GM12878 (cell line): Measurements from ENCODE around the gene SERPINE1. TPM values are rescaled to one million over a fixed set of nuclear protein-coding genes. Genes with fewer than 3 reads are reported as not detected.

ENCODE experiments used
- ATAC-seq: fragments of 200-7000 bp; cut with Tn5 transposase; 3 replicates; pipeline ENCODE4 v1.9.1; 2020; ENCODE audit warnings: mild to moderate bottlenecking, moderate library complexity
- BruUV-seq: library from RNA; stranded (reverse); fragments of 400-500 nt; replicated peaks from 2 replicates; lab custom pipeline; 2021; lab: Mats Ljungman, UMichigan
- CTCF ChIA-PET: fragments of 300-600 bp; sonication (Branson Sonifier 250); formaldehyde crosslinking; extraction: SDS; loops from one replicate; lab custom pipeline; 2021; ENCODE audit warnings: inconsistent platforms; lab: Yijun Ruan, JAX
- POLR2A ChIA-PET: fragments of 350-600 bp; formaldehyde crosslinking; extraction: SDS; loops from one replicate; lab custom pipeline; 2021; ENCODE audit warnings: inconsistent platforms; lab: Charles Lee
- RAD21 ChIA-PET: fragments of 300-600 bp; sonication (Branson Sonifier 250); formaldehyde crosslinking; loops from one replicate; lab custom pipeline; 2023; ENCODE audit warnings: antibody characterized with exemption; ENCODE audit not compliant: unreplicated experiment; lab: Charles Lee
- SMC1A ChIA-PET: fragments of 300-600 bp; sonication (Branson Sonifier 250); formaldehyde crosslinking; loops from one replicate; lab custom pipeline; 2023; ENCODE audit not compliant: unreplicated experiment, uncharacterized antibody; lab: Charles Lee
- DNase-seq: peaks from one replicate; pipeline ENCODE4 v3.0.0-alpha.2; 2011; ENCODE audit warnings: low read depth, low spot score
- FAIRE-seq: peaks from 3 replicates; lab custom pipeline; 2011; peaks lifted over from hg19 to GRCh38; lab: Jason Lieb, UNC
- H2AFZ ChIP-seq: 2 replicates; pipeline ENCODE4 v1.6.0; 2011; ENCODE audit warnings: low read depth, low read length, control low read depth; ENCODE audit not compliant: control insufficient read depth
- H3K27ac ChIP-seq: 2 replicates; pipeline ENCODE4 v1.5.1; 2011; ENCODE audit warnings: control low read depth; ENCODE audit not compliant: control insufficient read depth, insufficient read depth
- H3K27me3 ChIP-seq, 2 experiments: replicated peaks in 1 of 2; 2 replicates each; pipeline versions ENCODE4 v1.6.0 to v1.6.1; 2011; ENCODE audit warnings: low read length in 1 of 2; ENCODE audit not compliant: control insufficient read depth in 2 of 2, insufficient read depth in 2 of 2
- H3K36me3 ChIP-seq, 2 experiments: 2 replicates each; pipeline ENCODE4 v1.5.1; 2011; ENCODE audit warnings: low read length in 1 of 2; ENCODE audit not compliant: control insufficient read depth in 2 of 2, insufficient read depth in 2 of 2
- H3K4me1 ChIP-seq: 2 replicates; pipeline ENCODE4 v1.6.1; 2011; ENCODE audit warnings: mild to moderate bottlenecking, low read length, moderate library complexity, mixed read lengths; ENCODE audit not compliant: control insufficient read depth, insufficient read depth
- H3K4me2 ChIP-seq: 2 replicates; pipeline ENCODE4 v1.6.0; 2011; ENCODE audit warnings: control low read depth; ENCODE audit not compliant: control insufficient read depth, insufficient read depth
- H3K4me3 ChIP-seq: fragments of 200-600 bp; sonication (generic); 2 replicates; pipeline ENCODE4 v1.5.1; 2016
- H3K79me2 ChIP-seq: 2 replicates; pipeline ENCODE4 v1.6.0; 2011; ENCODE audit warnings: low read length; ENCODE audit not compliant: control insufficient read depth, insufficient read depth
- H3K9ac ChIP-seq: 2 replicates; pipeline ENCODE4 v1.8.0; 2011; ENCODE audit warnings: low read length, control low read depth, mixed read lengths; ENCODE audit not compliant: control insufficient read depth, insufficient read depth
- H3K9me3 ChIP-seq: replicated peaks from 3 replicates; pipeline ENCODE4 v1.5.1; 2011; ENCODE audit warnings: mild to moderate bottlenecking, low read length; ENCODE audit not compliant: control insufficient read depth, insufficient read depth
- H4K20me1 ChIP-seq: 2 replicates; pipeline ENCODE4 v1.6.0; 2011; ENCODE audit not compliant: control insufficient read depth, insufficient read depth
- ATF7 ChIP-seq: fragments of 450-650 bp; IDR thresholded peaks from 2 replicates; pipeline ENCODE4 v1.6.1; 2016; ENCODE audit warnings: low read depth, mild to moderate bottlenecking
- CBX3 ChIP-seq: fragments of 200-600 bp; sonication (generic); IDR thresholded peaks from 2 replicates; pipeline ENCODE4 v1.6.1; 2016; ENCODE audit warnings: low read depth, borderline replicate concordance
- E2F8 ChIP-seq: fragments of 450-650 bp; IDR thresholded peaks from 2 replicates; pipeline ENCODE4 v1.6.1; 2018; ENCODE audit warnings: mild to moderate bottlenecking, low read depth, moderate library complexity; ENCODE audit not compliant: partially characterized antibody
- FOXM1 ChIP-seq: IDR thresholded peaks from 2 replicates; pipeline ENCODE4 v1.6.1; 2012; ENCODE audit warnings: low read depth, mild to moderate bottlenecking, inconsistent platforms, low read length, moderate library complexity
- IKZF2 ChIP-seq, 2 experiments: fragments of 450-650 bp; IDR thresholded peaks; 2 replicates each; pipeline ENCODE4 v1.6.1; 2017; ENCODE audit warnings: mild to moderate bottlenecking in 2 of 2, moderate library complexity in 2 of 2
- IRF4 ChIP-seq: IDR thresholded peaks from 2 replicates; pipeline ENCODE4 v1.6.1; 2011; ENCODE audit warnings: low read depth, low read length
- JUND ChIP-seq: IDR thresholded peaks from 2 replicates; pipeline ENCODE4 v1.6.1; 2012; ENCODE audit warnings: low read depth, mild to moderate bottlenecking, low read length, improper control_type of control experiment, moderate library complexity
- KAT2A ChIP-seq: conservative IDR thresholded peaks from 2 replicates; pipeline ENCODE4 v1.6.1; 2011; ENCODE audit warnings: low read depth, low read length; ENCODE audit not compliant: control insufficient read depth
- MYB ChIP-seq: fragments of 150-350 bp; IDR thresholded peaks from 2 replicates; pipeline ENCODE4 v1.6.1; 2014; ENCODE audit warnings: mild to moderate bottlenecking, low read depth, low read length, borderline replicate concordance
- NR2F1 ChIP-seq: fragments of 450-650 bp; conservative IDR thresholded peaks from 2 replicates; pipeline ENCODE4 v1.6.1; 2017; ENCODE audit warnings: mild to moderate bottlenecking
- PAX5 ChIP-seq: IDR thresholded peaks from 2 replicates; pipeline ENCODE4 v1.6.1; 2011; ENCODE audit warnings: low read depth, low read length, borderline replicate concordance
- SREBF2 ChIP-seq: IDR thresholded peaks from 2 replicates; pipeline ENCODE4 v1.6.1; 2012; ENCODE audit warnings: mild to moderate bottlenecking, low read length
- TCF12 ChIP-seq: IDR thresholded peaks from 2 replicates; pipeline ENCODE4 v1.6.1; 2011; ENCODE audit warnings: low read depth, mild to moderate bottlenecking, low read length
- TCF7 ChIP-seq: IDR thresholded peaks from 2 replicates; pipeline ENCODE4 v1.6.1; 2014; ENCODE audit warnings: antibody characterized with exemption, borderline replicate concordance
- WRNIP1 ChIP-seq: IDR thresholded peaks from 2 replicates; pipeline ENCODE4 v1.6.1; 2011; ENCODE audit warnings: low read depth, low read length, improper control_type of control experiment, borderline replicate concordance
- ZNF24 ChIP-seq: fragments of 450-650 bp; IDR thresholded peaks from 2 replicates; pipeline ENCODE4 v1.6.1; 2017; ENCODE audit warnings: antibody characterized with exemption, mild to moderate bottlenecking
- ZZZ3 ChIP-seq: IDR thresholded peaks from 2 replicates; pipeline ENCODE4 v1.6.1; 2011; ENCODE audit warnings: low read depth; ENCODE audit not compliant: control insufficient read depth, insufficient read length
- WGBS: methylation state at CpG from one replicate; pipeline ENCODE4 v1.1.6; 2016; ENCODE audit warnings: low lambda C conversion rate; ENCODE audit not compliant: insufficient replicate concordance, insufficient coverage; ENCODE audit errors: missing lambda C conversion rate; 5-methylcytosine and 5-hydroxymethylcytosine counted together
- in situ Hi-C: fragments of 300-500 bp; cut with MboI; formaldehyde crosslinking; loops from 9 replicates; pipeline ENCODE4 v1.14.3; 2018; ENCODE audit warnings: mixed read lengths
- intact Hi-C: fragments of 100-400 bp; cut with micrococcal nuclease; formaldehyde crosslinking; loops from one replicate; pipeline ENCODE4 v1.14.2; 2022; ENCODE audit not compliant: unreplicated experiment
- polyA plus RNA-seq, 11 experiments: library from polyadenylated mRNA; depleted of rRNA in 4 of 11; unstranded in 6 of 11; stranded (reverse) in 5 of 11; fragments of >200 nt; fragmentation: Nextera tagmentation in 4 of 11; fragmentation: Illumina TruSeq in 1 of 11; extraction: Ambion mirVana in 4 of 11; extraction: Trizol in 1 of 11; gene quantifications; 1 replicate in 1 of 11; 2 replicates in 10 of 11; pipeline versions ENCODE4 v1.2.1 to v1.2.3, GENCODE V29; 2011 to 2016; ENCODE audit warnings: inconsistent platforms in 2 of 11, missing spikeins in 2 of 11, low read depth in 1 of 11
- total RNA-seq, 4 experiments: library from RNA; depleted of rRNA in 3 of 4; stranded (reverse); fragments of >200 nt in 3 of 4; fragmentation: Illumina TruSeq in 1 of 4; extraction: Trizol in 1 of 4; gene quantifications; 2 replicates each; pipeline versions ENCODE4 v1.2.1 to v1.2.3, GENCODE V29; 2013 to 2021
- TF ChIP-seq, protein P1 (sequence below): fragments of 450-650 bp; IDR thresholded peaks from 2 replicates; pipeline ENCODE4 v1.6.1; 2017; ENCODE audit warnings: mild to moderate bottlenecking, moderate library complexity

Gene SERPINE1
- total and polyA plus RNA-seq, 10 of the 15 experiments (the other 5 are each of a cell fraction or from before 2014, with no cell fraction given): 0.20 to 2.4 (median 0.44) TPM

DNA sequence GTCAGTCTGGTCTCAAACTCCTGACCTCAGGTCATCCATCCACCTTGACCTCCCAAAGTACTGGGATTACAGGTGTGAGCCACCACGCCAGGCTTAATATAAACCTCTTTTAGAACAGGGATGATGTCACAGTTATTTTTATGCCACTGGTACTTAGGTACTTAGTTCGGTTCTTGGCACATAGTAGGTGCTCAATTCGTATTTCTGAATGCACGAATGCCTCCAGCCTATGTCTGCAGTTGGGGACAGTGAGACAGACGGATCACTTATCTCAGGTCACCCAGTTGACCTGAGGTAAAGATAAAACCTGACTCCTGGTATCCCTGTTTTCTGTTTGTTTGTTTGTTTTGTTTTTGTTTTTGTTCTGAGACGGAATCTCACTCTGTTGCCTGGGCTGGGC is 59.3 kb downstream of the SERPINE1 start (continued):
- TF ChIP-seq SREBF2 (no peak), CBX3 (no peak), PAX5 (no peak)

DNA sequence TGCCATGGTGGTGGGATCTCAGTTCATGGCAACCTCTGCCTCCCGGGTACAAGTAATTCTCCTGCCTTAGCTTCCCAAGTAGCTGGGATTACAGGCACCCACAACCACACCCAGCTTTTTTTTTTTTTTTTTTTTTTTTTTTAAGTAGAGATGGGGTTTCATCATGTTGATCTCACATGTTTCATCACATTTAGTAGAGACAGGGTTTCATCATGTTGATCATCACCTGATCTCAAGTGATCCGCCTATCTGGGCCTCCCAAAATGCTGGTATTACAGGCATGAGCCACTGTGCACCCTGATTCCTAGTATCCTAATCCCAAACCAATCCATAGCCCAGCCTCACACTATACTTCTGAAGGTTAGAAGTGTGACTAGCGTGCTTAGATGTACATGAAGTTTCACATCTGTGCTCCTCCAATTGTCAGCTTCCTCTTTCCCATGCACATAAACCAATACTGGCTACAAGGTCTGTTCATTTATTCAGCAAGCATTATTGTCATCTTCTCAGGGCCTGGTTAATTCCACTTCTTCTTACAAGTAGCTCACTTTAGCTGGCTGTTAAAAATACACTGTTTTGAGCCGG is 60.0 kb downstream of the SERPINE1 start:
- H3K36me3 ChIP-seq: no peaks in the 10 kb centered on the region
- CTCF ChIA-PET: interaction anchor here (0.6 to 2.1 kb wide), 2 partner anchors 43 to 44 kb away, joined by 3 to 12 read pairs; no protein-coding TSS in a partner anchor
- TF ChIP-seq ATF7 (no peak), ZZZ3 (no peak), FOXM1 (no peak), ZNF24 (peak; percentile 86), KAT2A (no peak), TCF7 (no peak), IKZF2 (IDR thresholded peaks at IDR 0.05) (0 out of 4 replicates have a peak, but pooled peaks of 1 of the 2 experiments have one; percentile 9), MYB (no peak), E2F8 (no peak), JUND (no peak), NR2F1 (no peak), WRNIP1 (no peak), IRF4 (no peak), TCF12 (no peak)
- TF ChIP-seq, protein P1, sequence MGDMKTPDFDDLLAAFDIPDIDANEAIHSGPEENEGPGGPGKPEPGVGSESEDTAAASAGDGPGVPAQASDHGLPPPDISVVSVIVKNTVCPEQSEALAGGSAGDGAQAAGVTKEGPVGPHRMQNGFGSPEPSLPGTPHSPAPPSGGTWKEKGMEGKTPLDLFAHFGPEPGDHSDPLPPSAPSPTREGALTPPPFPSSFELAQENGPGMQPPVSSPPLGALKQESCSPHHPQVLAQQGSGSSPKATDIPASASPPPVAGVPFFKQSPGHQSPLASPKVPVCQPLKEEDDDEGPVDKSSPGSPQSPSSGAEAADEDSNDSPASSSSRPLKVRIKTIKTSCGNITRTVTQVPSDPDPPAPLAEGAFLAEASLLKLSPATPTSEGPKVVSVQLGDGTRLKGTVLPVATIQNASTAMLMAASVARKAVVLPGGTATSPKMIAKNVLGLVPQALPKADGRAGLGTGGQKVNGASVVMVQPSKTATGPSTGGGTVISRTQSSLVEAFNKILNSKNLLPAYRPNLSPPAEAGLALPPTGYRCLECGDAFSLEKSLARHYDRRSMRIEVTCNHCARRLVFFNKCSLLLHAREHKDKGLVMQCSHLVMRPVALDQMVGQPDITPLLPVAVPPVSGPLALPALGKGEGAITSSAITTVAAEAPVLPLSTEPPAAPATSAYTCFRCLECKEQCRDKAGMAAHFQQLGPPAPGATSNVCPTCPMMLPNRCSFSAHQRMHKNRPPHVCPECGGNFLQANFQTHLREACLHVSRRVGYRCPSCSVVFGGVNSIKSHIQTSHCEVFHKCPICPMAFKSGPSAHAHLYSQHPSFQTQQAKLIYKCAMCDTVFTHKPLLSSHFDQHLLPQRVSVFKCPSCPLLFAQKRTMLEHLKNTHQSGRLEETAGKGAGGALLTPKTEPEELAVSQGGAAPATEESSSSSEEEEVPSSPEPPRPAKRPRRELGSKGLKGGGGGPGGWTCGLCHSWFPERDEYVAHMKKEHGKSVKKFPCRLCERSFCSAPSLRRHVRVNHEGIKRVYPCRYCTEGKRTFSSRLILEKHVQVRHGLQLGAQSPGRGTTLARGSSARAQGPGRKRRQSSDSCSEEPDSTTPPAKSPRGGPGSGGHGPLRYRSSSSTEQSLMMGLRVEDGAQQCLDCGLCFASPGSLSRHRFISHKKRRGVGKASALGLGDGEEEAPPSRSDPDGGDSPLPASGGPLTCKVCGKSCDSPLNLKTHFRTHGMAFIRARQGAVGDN: no peak
- TF ChIP-seq, all 136 proteins: peak for 2
- H3K79me2 ChIP-seq: no peaks in the 10 kb centered on the region
- H3K27me3 ChIP-seq: no peaks in the 10 kb centered on the region; a peak in 1 of 4 replicates
- H3K4me2 ChIP-seq: no peak overlapping the region
- DNase-seq: no peak
- intact Hi-C loops: no loop called here
- no peak for ATAC-seq
- no peak for FAIRE-seq
- POLR2A ChIA-PET: interaction anchor here (0.5 to 1.0 kb wide), 3 partner anchors 9 to 245 kb away, joined by 3 to 4 read pairs (median 3); no protein-coding TSS in a partner anchor
- H3K9me3 ChIP-seq: no peaks in the 10 kb centered on the region
- RAD21 ChIA-PET: interaction anchor here (1.4 kb wide), 1 partner anchor 43 kb away, joined by 4 read pairs; no protein-coding TSS in a partner anchor
- no peak overlapping the region for H3K9ac ChIP-seq
- SMC1A ChIA-PET: interaction anchor here (1.0 to 1.4 kb wide), 2 partner anchors 43 to 96 kb away, joined by 3 to 4 read pairs; no protein-coding TSS in a partner anchor
- H4K20me1 ChIP-seq: no peaks in the 10 kb centered on the region
- no peaks in the 10 kb centered on the region for H3K4me1 ChIP-seq
- H2AFZ ChIP-seq: no peak overlapping the region
- no peak overlapping the region for H3K27ac ChIP-seq
- in situ Hi-C loops: no loop called here
- H3K4me3 ChIP-seq: no peak overlapping the region
- BruUV-seq: no TSS peak
- WGBS: 21% methylated on average over 4 of the region's 4 CpGs
